ENCODE data around the gene FABP6.
"Not testable (repeated sequence)": the region's sequence is repeated elsewhere in the genome, so short reads cannot be mapped to it uniquely, and the experiment has no call there.

FABP6 gene

GRCh38 chr5:160219356-160219755 is 9.9 kb upstream of the FABP6 start:
- in situ Hi-C loops (cut with MboI; ENCODE audit: low sequenced_read_pairs), result no loop called here

- in situ Hi-C loops (cut with MboI; ENCODE audit: low sequenced_read_pairs), result no loop called here
Measured at GRCh38 chr5:160221082-160221481, 8.2 kb upstream of the FABP6 start.

- in situ Hi-C loops (cut with MboI; ENCODE audit: low sequenced_read_pairs), result no loop called here
Measured at GRCh38 chr5:160227012-160227411, 2.3 kb upstream of the FABP6 start.

GRCh38 chr5:160230686-160231527 is 1.6 kb downstream of the FABP6 start:
- in situ Hi-C loops (cut with MboI; ENCODE audit: low sequenced_read_pairs), result no loop called here

- in situ Hi-C loops (cut with MboI; ENCODE audit: low sequenced_read_pairs), result no loop called here
Measured at GRCh38 chr5:160231783-160232342, 2.6 kb downstream of the FABP6 start.

- in situ Hi-C loops (cut with MboI; ENCODE audit: low sequenced_read_pairs), result no loop called here
Measured at GRCh38 chr5:160233215-160233614, 3.9 kb downstream of the FABP6 start.

GRCh38 chr5:160235731-160236130 is 6.4 kb downstream of the FABP6 start:
- in situ Hi-C loops (cut with MboI; ENCODE audit: low sequenced_read_pairs), result no loop called here

GRCh38 chr5:160237571-160238093 is 8.3 kb downstream of the FABP6 start:
- in situ Hi-C loops (cut with MboI; ENCODE audit: low sequenced_read_pairs), result no loop called here

GRCh38 chr5:160240350-160240749 is 11.0 kb downstream of the FABP6 start:
- in situ Hi-C loops (cut with MboI; ENCODE audit: low sequenced_read_pairs), result no loop called here

- in situ Hi-C loops (cut with MboI; ENCODE audit: low sequenced_read_pairs), result no loop called here
Measured at GRCh38 chr5:160242145-160242544, 12.8 kb downstream of the FABP6 start.

GRCh38 chr5:160245506-160246086 is 16.3 kb downstream of the FABP6 start:
- in situ Hi-C loops (cut with MboI; ENCODE audit: low sequenced_read_pairs), result no loop called here

GRCh38 chr5:160249570-160249969 is 20.3 kb downstream of the FABP6 start:
- in situ Hi-C loops (cut with MboI; ENCODE audit: low sequenced_read_pairs), result not testable (repeated sequence)

- in situ Hi-C loops (cut with MboI; ENCODE audit: low sequenced_read_pairs), result no loop called here
Measured at GRCh38 chr5:160250226-160250625, 20.9 kb downstream of the FABP6 start.

GRCh38 chr5:160250826-160251225 is 21.5 kb downstream of the FABP6 start:
- in situ Hi-C loops (cut with MboI; ENCODE audit: low sequenced_read_pairs), result no loop called here

- in situ Hi-C loops (cut with MboI; ENCODE audit: low sequenced_read_pairs), result no loop called here
Measured at GRCh38 chr5:160251406-160252155, 22.3 kb downstream of the FABP6 start.

GRCh38 chr5:160252916-160253315 is 23.6 kb downstream of the FABP6 start:
- in situ Hi-C loops (cut with MboI; ENCODE audit: low sequenced_read_pairs), result no loop called here

- in situ Hi-C loops (cut with MboI; ENCODE audit: low sequenced_read_pairs), result no loop called here
Measured at GRCh38 chr5:160253441-160253840, 24.1 kb downstream of the FABP6 start.

GRCh38 chr5:160254706-160255105 is 25.4 kb downstream of the FABP6 start:
- in situ Hi-C loops (cut with MboI; ENCODE audit: low sequenced_read_pairs), result no loop called here

GRCh38 chr5:160259341-160259740 is 30.0 kb downstream of the FABP6 start:
- in situ Hi-C loops (cut with MboI; ENCODE audit: low sequenced_read_pairs), result no loop called here

GRCh38 chr5:160260006-160260775 is 30.9 kb downstream of the FABP6 start:
- in situ Hi-C loops (cut with MboI; ENCODE audit: low sequenced_read_pairs), result no loop called here
